ENCODE data around the gene BCL11B.

The BCL11B gene

GRCh38 chr14:99141236-99141635 lies 130.8 kb downstream of the BCL11B start:
- Histone ChIP-seq H3K9me3 (ENCODE audit: severe bottlenecking) (no peaks in the 10 kb centered on the region), H3K4me3 (ENCODE audit: low read depth, low read length) (no peak overlapping the region), H3K27me3 (ENCODE audit: insufficient read depth, low read depth, severe bottlenecking) (peaks cover 98% of the 10 kb centered on the region), H3K36me3 (no peaks in the 10 kb centered on the region), H3K27ac (no peak overlapping the region)
- DNase-seq: no peak
- no peak for TF ChIP-seq CTCF (IDR thresholded peaks at IDR 0.05; ENCODE audit: low read depth, low read length)

DNA sequence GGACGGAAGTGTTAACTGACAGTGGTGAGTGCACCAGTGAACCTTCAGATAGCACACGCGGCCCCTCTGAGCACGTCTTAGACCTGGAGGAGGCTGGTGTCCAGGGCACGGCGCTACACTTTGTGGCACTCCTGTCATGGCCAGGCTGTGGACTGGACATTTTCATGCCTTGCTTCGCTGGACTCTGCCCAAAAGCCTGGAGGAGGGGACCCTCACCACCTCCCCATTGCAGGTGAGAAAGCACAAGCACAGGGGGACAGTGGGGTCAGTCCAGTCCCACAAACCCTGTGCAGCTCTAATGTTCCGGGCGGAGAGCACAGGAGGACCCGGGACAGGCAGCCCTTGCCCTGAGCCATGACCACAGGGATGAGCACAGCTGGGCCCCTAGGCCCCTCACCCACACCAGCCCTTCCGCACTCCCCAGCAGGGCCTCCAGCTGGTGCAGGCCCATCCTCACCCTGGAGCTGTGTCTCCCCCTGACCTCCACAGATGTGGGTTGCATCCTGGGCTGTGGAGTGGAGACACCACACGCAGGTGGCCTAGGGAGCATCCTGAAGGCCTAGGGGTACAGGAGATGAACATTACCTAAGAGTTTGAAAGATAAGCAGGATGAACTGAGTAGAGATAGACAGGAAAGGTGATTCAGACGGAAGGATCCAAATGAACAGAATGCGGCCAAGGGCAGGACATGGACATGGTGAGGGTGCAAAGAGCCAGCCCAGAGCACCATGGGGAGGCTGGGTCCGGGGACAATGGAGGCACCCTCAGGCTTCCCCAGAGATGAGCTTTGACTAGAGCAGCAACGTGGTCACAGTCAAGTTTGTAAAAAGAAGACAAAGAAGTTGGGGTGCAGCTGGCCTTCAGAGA lies 132.8 kb downstream of the BCL11B start:
- DNase-seq: no peak
- Histone ChIP-seq H3K4me3 (ENCODE audit: low read depth, low read length) (no peak overlapping the region), H3K27me3 (ENCODE audit: insufficient read depth, low read depth, severe bottlenecking) (peaks cover 98% of the 10 kb centered on the region), H3K27ac (no peak overlapping the region), H3K9me3 (ENCODE audit: severe bottlenecking) (no peaks in the 10 kb centered on the region), H3K36me3 (no peaks in the 10 kb centered on the region)
- no peak for TF ChIP-seq CTCF (IDR thresholded peaks at IDR 0.05; ENCODE audit: low read depth, low read length)

DNA sequence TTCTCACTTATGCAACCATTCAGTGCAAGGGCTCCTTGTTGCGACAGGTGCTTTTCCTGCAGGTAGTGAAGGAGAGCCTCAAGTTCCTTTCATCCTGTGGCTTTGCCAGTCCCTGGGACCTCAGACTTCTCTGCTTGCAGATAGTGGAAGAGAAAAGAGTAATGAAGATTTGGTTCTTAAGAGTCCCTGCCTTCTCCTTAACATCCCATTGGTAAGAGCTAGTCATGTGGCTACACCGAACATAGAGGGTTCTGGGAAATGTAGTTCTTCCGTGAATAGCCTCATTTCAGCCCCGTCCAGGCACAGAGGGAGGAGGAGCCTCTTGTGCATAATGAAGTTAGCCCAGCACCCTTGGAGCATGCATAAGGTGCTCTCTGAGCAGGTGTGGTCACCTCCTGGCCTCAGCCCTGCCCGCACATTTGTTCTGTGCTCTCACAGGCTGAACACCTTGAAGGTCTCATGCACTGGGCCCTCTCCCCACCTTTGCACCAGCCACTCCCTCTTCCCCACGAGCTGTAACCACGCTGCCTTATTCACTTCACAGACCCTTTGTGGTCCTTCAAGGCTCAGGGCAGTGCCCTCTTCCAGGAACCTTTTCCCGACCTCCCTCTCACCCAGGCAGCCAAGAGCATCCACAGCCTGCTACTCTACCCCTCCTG lies 134.0 kb downstream of the BCL11B start:
- no peak overlapping the region for H3K27ac ChIP-seq
- H3K27me3 ChIP-seq (ENCODE audit: insufficient read depth, low read depth, severe bottlenecking): peaks cover 98% of the 10 kb centered on the region
- no peaks in the 10 kb centered on the region for H3K36me3 ChIP-seq
- H3K4me3 ChIP-seq (ENCODE audit: low read depth, low read length): no peak overlapping the region
- no peak for TF ChIP-seq CTCF (IDR thresholded peaks at IDR 0.05; ENCODE audit: low read depth, low read length)
- no peak for DNase-seq
- H3K9me3 ChIP-seq (ENCODE audit: severe bottlenecking): no peaks in the 10 kb centered on the region

DNA sequence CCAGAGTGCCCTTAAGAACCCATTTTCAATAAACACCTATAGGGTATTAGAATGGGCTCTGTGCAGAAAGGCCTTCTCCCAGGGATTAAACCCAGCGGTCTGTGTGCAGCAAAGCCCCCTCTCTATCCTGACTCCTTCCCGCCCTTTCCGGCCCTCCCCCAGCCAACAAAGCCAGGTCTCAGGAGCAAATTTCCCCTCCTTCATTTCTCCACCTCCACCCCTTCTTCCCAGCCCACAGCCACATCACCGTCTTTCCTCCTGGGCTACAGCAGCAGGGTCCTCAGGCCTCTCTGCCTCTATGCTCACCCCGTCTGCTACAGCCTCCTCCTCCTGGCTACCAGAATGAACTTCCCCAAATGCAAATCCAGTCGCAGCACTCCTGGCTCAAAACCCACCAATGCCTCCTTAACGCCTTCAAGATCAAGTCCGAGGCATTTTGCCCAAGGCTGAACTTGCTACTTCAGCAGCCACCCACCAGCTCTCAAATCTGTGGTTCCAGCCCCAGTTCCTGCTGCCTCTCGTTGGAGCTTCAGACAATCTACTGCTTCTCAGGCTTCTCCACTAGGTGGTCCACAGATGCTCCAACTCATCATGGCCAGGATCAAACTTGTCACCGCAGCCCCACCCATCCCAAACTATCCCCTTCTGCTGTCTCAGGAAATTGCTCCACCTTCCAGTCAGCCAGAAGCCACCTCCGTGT lies 134.8 kb downstream of the BCL11B start:
- H3K9me3 ChIP-seq (ENCODE audit: severe bottlenecking): no peaks in the 10 kb centered on the region
- no peak overlapping the region for H3K27ac ChIP-seq
- no peaks in the 10 kb centered on the region for H3K36me3 ChIP-seq
- TF ChIP-seq CTCF (IDR thresholded peaks at IDR 0.05; ENCODE audit: low read depth, low read length): no peak
- DNase-seq: no peak
- peaks cover 98% of the 10 kb centered on the region for H3K27me3 ChIP-seq (ENCODE audit: insufficient read depth, low read depth, severe bottlenecking)
- H3K4me3 ChIP-seq (ENCODE audit: low read depth, low read length): no peak overlapping the region

DNA sequence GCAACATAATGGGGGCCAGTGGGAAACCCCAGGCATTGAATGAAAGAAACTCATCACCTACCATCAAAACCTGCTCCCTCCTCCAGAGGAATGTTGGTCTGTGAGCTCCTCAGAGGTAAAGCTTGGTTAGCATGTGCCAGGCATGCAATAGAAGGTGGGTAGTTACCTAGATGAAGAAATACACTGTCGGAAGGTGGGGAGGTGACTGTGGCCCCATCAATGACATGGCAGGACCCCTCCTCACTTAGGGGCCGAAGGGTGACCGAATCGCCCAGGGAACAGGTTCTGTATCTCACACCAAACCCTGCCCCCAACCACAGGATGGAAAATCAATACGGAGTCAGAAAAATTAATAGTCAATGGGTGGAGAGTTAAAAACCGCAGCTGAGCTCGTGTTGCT lies 135.6 kb downstream of the BCL11B start:
- no peak for TF ChIP-seq CTCF (IDR thresholded peaks at IDR 0.05; ENCODE audit: low read depth, low read length)
- Histone ChIP-seq H3K4me3 (ENCODE audit: low read depth, low read length) (no peak overlapping the region), H3K36me3 (no peaks in the 10 kb centered on the region), H3K27ac (no peak overlapping the region), H3K9me3 (ENCODE audit: severe bottlenecking) (no peaks in the 10 kb centered on the region), H3K27me3 (ENCODE audit: insufficient read depth, low read depth, severe bottlenecking) (peaks cover 98% of the 10 kb centered on the region)
- DNase-seq: no peak

Measured in WERI-Rb-1 (cell line).